BE2C (cell line): ENCODE results near the gene DAB1.

Source experiments
- DNase-seq: peaks from one replicate; pipeline ENCODE4 v3.0.0-alpha.2; 2020
- H3K27me3 ChIP-seq: fragments of 250-450 bp; sonication (Bioruptor Pico); 2 replicates; pipeline ENCODE4 v1.5.1; 2020; ENCODE audit warnings: mild to moderate bottlenecking
- H3K36me3 ChIP-seq: fragments of 250-450 bp; sonication (Bioruptor Pico); 2 replicates; pipeline ENCODE4 v1.5.1; 2020; ENCODE audit warnings: mild to moderate bottlenecking
- H3K4me1 ChIP-seq: fragments of 250-450 bp; sonication (Bioruptor Pico); 2 replicates; pipeline ENCODE4 v1.5.1; 2020
- H3K4me3 ChIP-seq: 2 replicates; pipeline ENCODE4 v1.5.1; 2011; ENCODE audit warnings: low read depth, low read length
- H3K9me3 ChIP-seq: fragments of 250-450 bp; sonication (Bioruptor Pico); 2 replicates; pipeline ENCODE4 v1.5.1; 2020
- CTCF ChIP-seq: IDR thresholded peaks from 2 replicates; pipeline ENCODE4 v1.5.1; 2012; ENCODE audit warnings: mild to moderate bottlenecking, low read depth, low read length

DAB1 gene

GRCh38 chr1:57118948-57119603 is 304.8 kb downstream of the DAB1 start:
- TF ChIP-seq CTCF: no peak
- no peaks in the 10 kb centered on the region for H3K9me3 ChIP-seq
- no peak overlapping the region for H3K4me3 ChIP-seq
- H3K4me1 ChIP-seq: no peaks in the 10 kb centered on the region
- H3K36me3 ChIP-seq: no peaks in the 10 kb centered on the region
- H3K27me3 ChIP-seq: no peaks in the 10 kb centered on the region
- no peak for DNase-seq

GRCh38 chr1:57117753-57118152 is 306.1 kb downstream of the DAB1 start:
- no peak for TF ChIP-seq CTCF
- no peaks in the 10 kb centered on the region for H3K4me1 ChIP-seq
- H3K27me3 ChIP-seq: no peaks in the 10 kb centered on the region
- no peaks in the 10 kb centered on the region for H3K9me3 ChIP-seq
- H3K36me3 ChIP-seq: no peaks in the 10 kb centered on the region
- DNase-seq: no peak
- H3K4me3 ChIP-seq: no peak overlapping the region

GRCh38 chr1:57116871-57117270 is 307.0 kb downstream of the DAB1 start:
- TF ChIP-seq CTCF: no peak
- no peaks in the 10 kb centered on the region for H3K9me3 ChIP-seq
- H3K4me1 ChIP-seq: no peaks in the 10 kb centered on the region

GRCh38 chr1:57115030-57115614 is 308.7 kb downstream of the DAB1 start:
- no peaks in the 10 kb centered on the region for H3K36me3 ChIP-seq
- no peaks in the 10 kb centered on the region for H3K27me3 ChIP-seq
- no peak for DNase-seq
- no peak for TF ChIP-seq CTCF
- no peak overlapping the region for H3K4me3 ChIP-seq
- no peaks in the 10 kb centered on the region for H3K4me1 ChIP-seq
- H3K9me3 ChIP-seq: no peaks in the 10 kb centered on the region

More at GRCh38 chr1:57116871-57117270, 307.0 kb downstream of the DAB1 start:
- no peak overlapping the region for H3K4me3 ChIP-seq
- no peak for DNase-seq
- H3K27me3 ChIP-seq: no peaks in the 10 kb centered on the region
- H3K36me3 ChIP-seq: no peaks in the 10 kb centered on the region

- H3K36me3 ChIP-seq: no peaks in the 10 kb centered on the region
- no peaks in the 10 kb centered on the region for H3K4me1 ChIP-seq
- H3K9me3 ChIP-seq: no peaks in the 10 kb centered on the region
- no peaks in the 10 kb centered on the region for H3K27me3 ChIP-seq
- H3K4me3 ChIP-seq: no peak overlapping the region
- no peak for DNase-seq
- no peak for TF ChIP-seq CTCF
Observed at GRCh38 chr1:57112148-57112547, 311.7 kb downstream of the DAB1 start.

GRCh38 chr1:57111175-57111574 is 312.7 kb downstream of the DAB1 start:
- no peak for DNase-seq
- Histone ChIP-seq H3K36me3 (no peaks in the 10 kb centered on the region), H3K9me3 (no peaks in the 10 kb centered on the region), H3K27me3 (no peaks in the 10 kb centered on the region), H3K4me1 (no peaks in the 10 kb centered on the region), H3K4me3 (no peak overlapping the region)
- no peak for TF ChIP-seq CTCF
